Measurements from ENCODE around the gene TRIML2. TPM values are rescaled to one million over a fixed set of nuclear protein-coding genes. Genes with fewer than 3 reads are reported as not detected.

Gene TRIML2
- polyA plus RNA-seq, 1 donor (not counting 4 experiments of a cell fraction or from before 2014, with no cell fraction given) = 46.9 TPM

GRCh38 chr4:188138227-188138626 is 28.8 kb upstream of the TRIML2 start:
- DNase-seq (ENCODE audit: low read depth, low spot score) = no peak
- H3K27me3 ChIP-seq (ENCODE audit: control insufficient read depth, extremely low read depth, insufficient read depth, low read length) = no peaks in the 10 kb centered on the region
- H3K9ac ChIP-seq (ENCODE audit: control insufficient read depth, extremely low read depth, insufficient read depth, low read length) = no peak overlapping the region
- no peaks in the 10 kb centered on the region for H3K9me3 ChIP-seq (ENCODE audit: control insufficient read depth, low read depth, low read length)
- H3K4me1 ChIP-seq (ENCODE audit: control insufficient read depth, extremely low read depth, insufficient read depth, low read length) = no peaks in the 10 kb centered on the region
- dilution Hi-C loops (cut with MboI; ENCODE audit: extremely low pct_ligation_motif_present, low sequenced_read_pairs) = no loop called here
- H3K79me2 ChIP-seq (ENCODE audit: control insufficient read depth, insufficient read depth, low read length) = no peaks in the 10 kb centered on the region
- TF ChIP-seq, protein P1, sequence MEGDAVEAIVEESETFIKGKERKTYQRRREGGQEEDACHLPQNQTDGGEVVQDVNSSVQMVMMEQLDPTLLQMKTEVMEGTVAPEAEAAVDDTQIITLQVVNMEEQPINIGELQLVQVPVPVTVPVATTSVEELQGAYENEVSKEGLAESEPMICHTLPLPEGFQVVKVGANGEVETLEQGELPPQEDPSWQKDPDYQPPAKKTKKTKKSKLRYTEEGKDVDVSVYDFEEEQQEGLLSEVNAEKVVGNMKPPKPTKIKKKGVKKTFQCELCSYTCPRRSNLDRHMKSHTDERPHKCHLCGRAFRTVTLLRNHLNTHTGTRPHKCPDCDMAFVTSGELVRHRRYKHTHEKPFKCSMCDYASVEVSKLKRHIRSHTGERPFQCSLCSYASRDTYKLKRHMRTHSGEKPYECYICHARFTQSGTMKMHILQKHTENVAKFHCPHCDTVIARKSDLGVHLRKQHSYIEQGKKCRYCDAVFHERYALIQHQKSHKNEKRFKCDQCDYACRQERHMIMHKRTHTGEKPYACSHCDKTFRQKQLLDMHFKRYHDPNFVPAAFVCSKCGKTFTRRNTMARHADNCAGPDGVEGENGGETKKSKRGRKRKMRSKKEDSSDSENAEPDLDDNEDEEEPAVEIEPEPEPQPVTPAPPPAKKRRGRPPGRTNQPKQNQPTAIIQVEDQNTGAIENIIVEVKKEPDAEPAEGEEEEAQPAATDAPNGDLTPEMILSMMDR (optimal IDR thresholded peaks at IDR 0.05 in 1 of 3, IDR thresholded peaks at IDR 0.05 in 1 of 3, conservative IDR thresholded peaks at IDR 0.05 in 1 of 3; ENCODE audit: extremely low read depth in 1 of 3, insufficient read depth in 2 of 3, low read length in 3 of 3) = no peak
- TF ChIP-seq EZH2 (IDR thresholded peaks at IDR 0.05; ENCODE audit: low read length) = no peak
- H3K27ac ChIP-seq (ENCODE audit: control insufficient read depth, insufficient read depth, low read length) = no peak overlapping the region
- H3K4me2 ChIP-seq (ENCODE audit: control insufficient read depth, extremely low read depth, insufficient read depth, low read depth, low read length) = no peak overlapping the region
- H2AFZ ChIP-seq (ENCODE audit: control insufficient read depth, low read length) = no peak overlapping the region
- no peak overlapping the region for H3K4me3 ChIP-seq (ENCODE audit: control insufficient read depth in 2 of 3, extremely low read depth in 1 of 3, insufficient read depth in 2 of 3, low read depth in 1 of 3, low read length in 3 of 3)
- H3K36me3 ChIP-seq (ENCODE audit: control insufficient read depth in 2 of 2, extremely low read depth in 1 of 2, insufficient read depth in 2 of 2, low read length in 2 of 2) = no peaks in the 10 kb centered on the region
- no peak for FAIRE-seq
- H3K9me1 ChIP-seq (ENCODE audit: control insufficient read depth, extremely low read depth, insufficient read depth, low read length) = no peaks in the 10 kb centered on the region
- H4K20me1 ChIP-seq (ENCODE audit: control insufficient read depth, extremely low read depth, insufficient read depth, low read length) = no peaks in the 10 kb centered on the region

- H3K79me2 ChIP-seq (ENCODE audit: control insufficient read depth, insufficient read depth, low read length) = no peaks in the 10 kb centered on the region
- no peak overlapping the region for H3K27ac ChIP-seq (ENCODE audit: control insufficient read depth, insufficient read depth, low read length)
- H3K4me3 ChIP-seq (ENCODE audit: control insufficient read depth in 2 of 3, extremely low read depth in 1 of 3, insufficient read depth in 2 of 3, low read depth in 1 of 3, low read length in 3 of 3) = no peak overlapping the region
- no peaks in the 10 kb centered on the region for H3K36me3 ChIP-seq (ENCODE audit: control insufficient read depth in 2 of 2, extremely low read depth in 1 of 2, insufficient read depth in 2 of 2, low read length in 2 of 2)
- dilution Hi-C loops (cut with MboI; ENCODE audit: extremely low pct_ligation_motif_present, low sequenced_read_pairs) = no loop called here
- no peaks in the 10 kb centered on the region for H3K27me3 ChIP-seq (ENCODE audit: control insufficient read depth, extremely low read depth, insufficient read depth, low read length)
- peaks cover 3% of the 10 kb centered on the region for H3K4me1 ChIP-seq (ENCODE audit: control insufficient read depth, extremely low read depth, insufficient read depth, low read length)
- H3K9ac ChIP-seq (ENCODE audit: control insufficient read depth, extremely low read depth, insufficient read depth, low read length) = no peak overlapping the region
- no peaks in the 10 kb centered on the region for H3K9me3 ChIP-seq (ENCODE audit: control insufficient read depth, low read depth, low read length)
- H4K20me1 ChIP-seq (ENCODE audit: control insufficient read depth, extremely low read depth, insufficient read depth, low read length) = no peaks in the 10 kb centered on the region
- DNase-seq (ENCODE audit: low read depth, low spot score) (no peak), FAIRE-seq (no peak)
- H3K4me2 ChIP-seq (ENCODE audit: control insufficient read depth, extremely low read depth, insufficient read depth, low read depth, low read length) = no peak overlapping the region
- no peak overlapping the region for H2AFZ ChIP-seq (ENCODE audit: control insufficient read depth, low read length)
- H3K9me1 ChIP-seq (ENCODE audit: control insufficient read depth, extremely low read depth, insufficient read depth, low read length) = no peaks in the 10 kb centered on the region
- no peak for TF ChIP-seq EZH2 (IDR thresholded peaks at IDR 0.05; ENCODE audit: low read length)
- TF ChIP-seq, protein P1 (optimal IDR thresholded peaks at IDR 0.05 in 1 of 3, IDR thresholded peaks at IDR 0.05 in 1 of 3, conservative IDR thresholded peaks at IDR 0.05 in 1 of 3; ENCODE audit: extremely low read depth in 1 of 3, insufficient read depth in 2 of 3, low read length in 3 of 3) = no peak
Measured at GRCh38 chr4:188132232-188132631, 22.8 kb upstream of the TRIML2 start.

All from keratinocyte (primary cell).